ENCODE measurements around the gene RFC5. TPM values are rescaled to one million over a fixed set of nuclear protein-coding genes. Genes with fewer than 3 reads are reported as not detected.

RFC5 gene
- total RNA-seq, 1 donor from 2014 or later = 5.8 TPM

- Mint-ChIP-seq H3K4me3 (ENCODE audit: unreplicated experiment) (no peak overlapping the region), H3K27ac (ENCODE audit: unreplicated experiment) (no peak overlapping the region), H3K4me1 (ENCODE audit: low read depth, unreplicated experiment) (no peaks in the 10 kb centered on the region), H3K27me3 (ENCODE audit: low read depth, unreplicated experiment) (peaks cover 47% of the 10 kb centered on the region), H3K36me3 (ENCODE audit: low read depth, unreplicated experiment) (no peaks in the 10 kb centered on the region), H3K9me3 (ENCODE audit: unreplicated experiment) (peaks cover 18% of the 10 kb centered on the region)
- Histone ChIP-seq H2AFZ (ENCODE audit: low read depth, low read length) (no peak overlapping the region), H3K4me1 (ENCODE audit: insufficient read depth, low read length) (no peaks in the 10 kb centered on the region), H3K4me3 (ENCODE audit: insufficient read depth, low read depth, low read length) (no peak overlapping the region), H3K4me2 (ENCODE audit: low read length) (no peak overlapping the region), H3K27ac (ENCODE audit: low read depth, low read length) (no peak overlapping the region), H3K79me2 (ENCODE audit: insufficient read depth, low read length) (no peaks in the 10 kb centered on the region), H3K36me3 (ENCODE audit: insufficient read depth, low read length) (no peaks in the 10 kb centered on the region), H4K20me1 (ENCODE audit: insufficient read depth, low read length) (no peaks in the 10 kb centered on the region), H3K9ac (ENCODE audit: low read length) (no peak overlapping the region), H3K27me3 (ENCODE audit: insufficient read depth, low read length) (peaks cover 19% of the 10 kb centered on the region), H3K9me3 (ENCODE audit: insufficient read depth, low read depth, low read length) (peaks cover 3% of the 10 kb centered on the region)
- FAIRE-seq = no peak
- no peak for DNase-seq (ENCODE audit: low read depth)
- TF ChIP-seq EZH2 (IDR thresholded peaks at IDR 0.05; ENCODE audit: insufficient read depth, low read length) (no peak), CTCF (IDR thresholded peaks at IDR 0.05; ENCODE audit: insufficient read depth, low read depth, low read length) (no peak)
Measured at GRCh38 chr12:117972301-117972700, 44.2 kb upstream of the RFC5 start.

- no peaks in the 10 kb centered on the region for H3K4me1 Mint-ChIP-seq (ENCODE audit: low read depth, unreplicated experiment)
- peaks cover 18% of the 10 kb centered on the region for H3K9me3 Mint-ChIP-seq (ENCODE audit: unreplicated experiment)
- H3K36me3 Mint-ChIP-seq (ENCODE audit: low read depth, unreplicated experiment) = no peaks in the 10 kb centered on the region
- DNase-seq (ENCODE audit: low read depth) = no peak
- Histone ChIP-seq H3K4me2 (ENCODE audit: low read length) (no peak overlapping the region), H2AFZ (ENCODE audit: low read depth, low read length) (no peak overlapping the region), H4K20me1 (ENCODE audit: insufficient read depth, low read length) (no peaks in the 10 kb centered on the region), H3K4me1 (ENCODE audit: insufficient read depth, low read length) (no peaks in the 10 kb centered on the region), H3K27ac (ENCODE audit: low read depth, low read length) (no peak overlapping the region), H3K27me3 (ENCODE audit: insufficient read depth, low read length) (peaks cover 4% of the 10 kb centered on the region), H3K4me3 (ENCODE audit: insufficient read depth, low read depth, low read length) (no peak overlapping the region), H3K79me2 (ENCODE audit: insufficient read depth, low read length) (no peaks in the 10 kb centered on the region), H3K9ac (ENCODE audit: low read length) (no peak overlapping the region), H3K9me3 (ENCODE audit: insufficient read depth, low read depth, low read length) (peaks cover 3% of the 10 kb centered on the region), H3K36me3 (ENCODE audit: insufficient read depth, low read length) (no peaks in the 10 kb centered on the region)
- peaks cover 34% of the 10 kb centered on the region for H3K27me3 Mint-ChIP-seq (ENCODE audit: low read depth, unreplicated experiment)
- no peak overlapping the region for H3K27ac Mint-ChIP-seq (ENCODE audit: unreplicated experiment)
- no peak overlapping the region for H3K4me3 Mint-ChIP-seq (ENCODE audit: unreplicated experiment)
- no peak for FAIRE-seq
- no peak for TF ChIP-seq EZH2 (IDR thresholded peaks at IDR 0.05; ENCODE audit: insufficient read depth, low read length)
- no peak for TF ChIP-seq CTCF (IDR thresholded peaks at IDR 0.05; ENCODE audit: insufficient read depth, low read depth, low read length)
Measured at GRCh38 chr12:117975006-117975405, 41.5 kb upstream of the RFC5 start.

- Histone ChIP-seq H4K20me1 (ENCODE audit: insufficient read depth, low read length) (no peaks in the 10 kb centered on the region), H3K9me3 (ENCODE audit: insufficient read depth, low read depth, low read length) (no peaks in the 10 kb centered on the region), H3K4me2 (ENCODE audit: low read length) (no peak overlapping the region), H3K27me3 (ENCODE audit: insufficient read depth, low read length) (no peaks in the 10 kb centered on the region), H3K4me3 (ENCODE audit: insufficient read depth, low read depth, low read length) (no peak overlapping the region), H3K36me3 (ENCODE audit: insufficient read depth, low read length) (no peaks in the 10 kb centered on the region), H3K9ac (ENCODE audit: low read length) (no peak overlapping the region), H3K4me1 (ENCODE audit: insufficient read depth, low read length) (no peaks in the 10 kb centered on the region), H3K79me2 (ENCODE audit: insufficient read depth, low read length) (no peaks in the 10 kb centered on the region), H2AFZ (ENCODE audit: low read depth, low read length) (no peak overlapping the region), H3K27ac (ENCODE audit: low read depth, low read length) (no peak overlapping the region)
- FAIRE-seq = no peak
- Mint-ChIP-seq H3K27me3 (ENCODE audit: low read depth, unreplicated experiment) (peaks cover 24% of the 10 kb centered on the region), H3K4me3 (ENCODE audit: unreplicated experiment) (no peak overlapping the region), H3K4me1 (ENCODE audit: low read depth, unreplicated experiment) (no peaks in the 10 kb centered on the region), H3K27ac (ENCODE audit: unreplicated experiment) (no peak overlapping the region), H3K36me3 (ENCODE audit: low read depth, unreplicated experiment) (no peaks in the 10 kb centered on the region), H3K9me3 (ENCODE audit: unreplicated experiment) (peaks cover 6% of the 10 kb centered on the region)
- no peak for DNase-seq (ENCODE audit: low read depth)
- TF ChIP-seq CTCF (IDR thresholded peaks at IDR 0.05; ENCODE audit: insufficient read depth, low read depth, low read length) (no peak), EZH2 (IDR thresholded peaks at IDR 0.05; ENCODE audit: insufficient read depth, low read length) (no peak)
Measured at GRCh38 chr12:117977373-117977772, 39.1 kb upstream of the RFC5 start.
